K562 (cell line): Measurements from ENCODE around the gene FHL1.

Experiments
- ELK1 ChIP-seq: sonication (generic); formaldehyde crosslinking; IDR thresholded peaks from 2 replicates; pipeline ENCODE4 v1.8.1; 2022; ENCODE audit warnings: missing genetic modification reagents
- FOS ChIP-seq: IDR thresholded peaks from 3 replicates; pipeline ENCODE4 v1.6.1; 2011; ENCODE audit not compliant: insufficient read length; ENCODE audit errors: extremely low read depth
- NR1H2 ChIP-seq: sonication (generic); formaldehyde crosslinking; IDR thresholded peaks from 2 replicates; pipeline ENCODE4 v1.4.0; 2020; ENCODE audit warnings: mild to moderate bottlenecking, missing genetic modification reagents
- TF ChIP-seq, protein P1 (sequence below): fragments of 250-450 bp; sonication (Bioruptor Pico); IDR thresholded peaks from 2 replicates; pipeline ENCODE4 v1.4.0; 2020; ENCODE audit warnings: mild to moderate bottlenecking, moderate library complexity
- TF ChIP-seq, protein P2 (sequence below): sonication (generic); formaldehyde crosslinking; IDR thresholded peaks from 2 replicates; pipeline ENCODE4 v1.5.0; 2020; ENCODE audit warnings: missing genetic modification reagents

DNA sequence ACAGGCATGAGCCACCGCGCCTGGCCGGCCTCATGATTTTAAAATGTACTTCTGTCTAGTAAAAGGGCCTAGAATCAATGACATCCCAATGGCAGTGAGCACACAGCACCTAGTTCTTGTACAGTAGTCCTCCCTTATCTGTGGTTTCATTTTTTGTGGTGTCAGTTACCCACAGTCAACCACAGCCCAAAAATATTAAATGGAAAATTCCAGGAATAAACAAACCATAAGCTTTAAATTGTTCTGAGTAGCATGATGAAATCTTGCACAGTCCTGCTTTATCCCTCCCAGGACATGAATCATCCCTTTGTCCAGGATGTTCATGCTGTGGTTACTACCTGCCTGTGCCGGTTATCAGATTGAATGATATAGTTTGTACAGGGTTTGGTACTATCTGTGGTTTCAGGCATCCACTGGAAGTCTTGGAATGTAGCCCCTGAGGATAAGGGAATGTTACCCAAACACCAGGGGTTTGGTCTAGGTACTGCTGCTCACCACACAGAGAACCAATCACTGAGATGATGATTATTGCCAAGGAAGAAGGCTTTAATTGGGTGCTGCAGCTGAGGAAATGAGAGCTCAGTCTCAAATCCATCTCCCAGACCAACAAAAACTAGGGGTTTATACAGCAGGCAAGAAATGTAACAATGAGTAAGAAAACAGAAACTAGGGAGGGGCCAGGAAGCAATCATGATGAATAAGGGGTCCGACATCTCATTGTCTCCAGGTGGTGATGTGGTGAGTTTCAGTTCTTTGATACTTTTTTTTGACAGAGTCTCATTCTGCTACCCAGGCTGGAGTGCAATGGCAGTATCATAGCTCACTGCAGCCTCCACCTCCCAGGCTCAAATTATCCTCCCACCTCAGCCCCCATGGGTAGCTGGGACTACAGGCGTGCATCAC, 16.2 kb upstream of the FHL1 start:
- TF ChIP-seq FOS (no peak), ELK1 (CRISPR knock-in tag) (no peak), NR1H2 (CRISPR knock-in tag) (no peak)
- TF ChIP-seq, protein P1, sequence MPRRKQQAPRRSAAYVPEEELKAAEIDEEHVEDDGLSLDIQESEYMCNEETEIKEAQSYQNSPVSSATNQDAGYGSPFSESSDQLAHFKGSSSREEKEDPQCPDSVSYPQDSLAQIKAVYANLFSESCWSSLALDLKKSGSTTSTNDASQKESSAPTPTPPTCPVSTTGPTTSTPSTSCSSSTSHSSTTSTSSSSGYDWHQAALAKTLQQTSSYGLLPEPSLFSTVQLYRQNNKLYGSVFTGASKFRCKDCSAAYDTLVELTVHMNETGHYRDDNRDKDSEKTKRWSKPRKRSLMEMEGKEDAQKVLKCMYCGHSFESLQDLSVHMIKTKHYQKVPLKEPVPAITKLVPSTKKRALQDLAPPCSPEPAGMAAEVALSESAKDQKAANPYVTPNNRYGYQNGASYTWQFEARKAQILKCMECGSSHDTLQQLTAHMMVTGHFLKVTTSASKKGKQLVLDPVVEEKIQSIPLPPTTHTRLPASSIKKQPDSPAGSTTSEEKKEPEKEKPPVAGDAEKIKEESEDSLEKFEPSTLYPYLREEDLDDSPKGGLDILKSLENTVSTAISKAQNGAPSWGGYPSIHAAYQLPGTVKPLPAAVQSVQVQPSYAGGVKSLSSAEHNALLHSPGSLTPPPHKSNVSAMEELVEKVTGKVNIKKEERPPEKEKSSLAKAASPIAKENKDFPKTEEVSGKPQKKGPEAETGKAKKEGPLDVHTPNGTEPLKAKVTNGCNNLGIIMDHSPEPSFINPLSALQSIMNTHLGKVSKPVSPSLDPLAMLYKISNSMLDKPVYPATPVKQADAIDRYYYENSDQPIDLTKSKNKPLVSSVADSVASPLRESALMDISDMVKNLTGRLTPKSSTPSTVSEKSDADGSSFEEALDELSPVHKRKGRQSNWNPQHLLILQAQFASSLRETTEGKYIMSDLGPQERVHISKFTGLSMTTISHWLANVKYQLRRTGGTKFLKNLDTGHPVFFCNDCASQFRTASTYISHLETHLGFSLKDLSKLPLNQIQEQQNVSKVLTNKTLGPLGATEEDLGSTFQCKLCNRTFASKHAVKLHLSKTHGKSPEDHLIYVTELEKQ (CRISPR knock-in tag): no peak
- TF ChIP-seq, protein P2, sequence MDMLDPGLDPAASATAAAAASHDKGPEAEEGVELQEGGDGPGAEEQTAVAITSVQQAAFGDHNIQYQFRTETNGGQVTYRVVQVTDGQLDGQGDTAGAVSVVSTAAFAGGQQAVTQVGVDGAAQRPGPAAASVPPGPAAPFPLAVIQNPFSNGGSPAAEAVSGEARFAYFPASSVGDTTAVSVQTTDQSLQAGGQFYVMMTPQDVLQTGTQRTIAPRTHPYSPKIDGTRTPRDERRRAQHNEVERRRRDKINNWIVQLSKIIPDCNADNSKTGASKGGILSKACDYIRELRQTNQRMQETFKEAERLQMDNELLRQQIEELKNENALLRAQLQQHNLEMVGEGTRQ (CRISPR knock-in tag): no peak
